CD4-positive, alpha-beta memory T cell (primary cell): ENCODE measurements around the gene ZDHHC14. TPM values are rescaled to one million over a fixed set of nuclear protein-coding genes. Genes with fewer than 3 reads are reported as not detected.
"Not testable (repeated sequence)": the region's sequence is repeated elsewhere in the genome, so short reads cannot be mapped to it uniquely, and the experiment has no call there.

Source experiments
- CTCF ChIA-PET: fragments of 350-600 bp; sonication (Branson Sonifier 250); formaldehyde crosslinking; loops from one replicate; lab custom pipeline; 2021; ENCODE audit warnings: inconsistent platforms; ENCODE audit not compliant: partially characterized antibody; lab: Charles Lee
- POLR2A ChIA-PET: fragments of 350-600 bp; sonication (Branson Sonifier 250); formaldehyde crosslinking; loops from one replicate; lab custom pipeline; 2021; ENCODE audit not compliant: partially characterized antibody; lab: Charles Lee
- DNase-seq, 5 donors: peaks; one replicate each; pipeline versions ENCODE4 v3.0.0 to v3.0.0-alpha.2; 2020 to 2022; ENCODE audit warnings: mixed read lengths in 1 of 5
- H3K27ac ChIP-seq: one replicate; pipeline ENCODE4 v1.7.0; 2013; ENCODE audit warnings: low read depth, low read length
- H3K27me3 ChIP-seq: 2 replicates; pipeline ENCODE4 v1.7.0; 2013; ENCODE audit warnings: mild to moderate bottlenecking, low read length, moderate library complexity; ENCODE audit not compliant: insufficient read depth
- H3K36me3 ChIP-seq: 2 replicates; pipeline ENCODE4 v1.7.0; 2013; ENCODE audit warnings: mild to moderate bottlenecking, low read length, moderate library complexity; ENCODE audit not compliant: insufficient read depth
- H3K4me1 ChIP-seq: 2 replicates; pipeline ENCODE4 v1.7.0; 2013; ENCODE audit warnings: mild to moderate bottlenecking, low read length, moderate library complexity; ENCODE audit not compliant: insufficient read depth
- H3K4me3 ChIP-seq, 2 donors: one replicate each; pipeline ENCODE4 v1.7.0; 2013; ENCODE audit warnings: low read length in 2 of 2, mild to moderate bottlenecking in 1 of 2
- H3K9me3 ChIP-seq, 2 donors: one replicate each; pipeline ENCODE4 v1.7.0; 2013; ENCODE audit warnings: low read length in 2 of 2, control low read depth in 1 of 2; ENCODE audit not compliant: control insufficient read depth in 1 of 2
- H3K27ac Mint-ChIP-seq, 7 donors: one replicate each; pipeline ENCODE4 v1.8.0; 2020 to 2021; ENCODE audit warnings: mixed read lengths in 7 of 7, mild to moderate bottlenecking in 6 of 7, inconsistent platforms in 3 of 7, moderate library complexity in 3 of 7
- H3K27me3 Mint-ChIP-seq, 2 donors: one replicate each; pipeline ENCODE4 v1.8.0; 2020 to 2021; ENCODE audit warnings: mixed read lengths in 2 of 2
- H3K36me3 Mint-ChIP-seq, 2 donors: one replicate each; pipeline ENCODE4 v1.8.0; 2020 to 2021; ENCODE audit warnings: mixed read lengths in 2 of 2, inconsistent platforms in 1 of 2, mild to moderate bottlenecking in 1 of 2
- H3K4me1 Mint-ChIP-seq, 4 donors: one replicate each; pipeline ENCODE4 v1.8.0; 2020 to 2021; ENCODE audit warnings: mixed read lengths in 4 of 4, mild to moderate bottlenecking in 1 of 4
- H3K4me3 Mint-ChIP-seq, 8 donors: one replicate each; pipeline ENCODE4 v1.8.0; 2020 to 2021; ENCODE audit warnings: mixed read lengths in 8 of 8, mild to moderate bottlenecking in 7 of 8, moderate library complexity in 6 of 8, inconsistent platforms in 3 of 8
- H3K9me3 Mint-ChIP-seq, 8 donors: one replicate each; pipeline ENCODE4 v1.8.0; 2020 to 2021; ENCODE audit warnings: mixed read lengths in 8 of 8, mild to moderate bottlenecking in 5 of 8, inconsistent platforms in 3 of 8, moderate library complexity in 1 of 8
- intact Hi-C: fragments of 100-400 bp; cut with micrococcal nuclease; formaldehyde crosslinking; loops from one replicate; pipeline ENCODE4 v1.15.1; 2023
- polyA plus RNA-seq, 2 donors: library from polyadenylated mRNA; unstranded; fragments of 300-500 nt; fragmentation: Illumina TruSeq; gene quantifications; one replicate each; pipeline ENCODE4 v1.2.3, GENCODE V29; 2021
- total RNA-seq, 2 experiments: library from RNA; stranded (reverse); gene quantifications; one replicate each; pipeline ENCODE4 v1.2.3, GENCODE V29; 2021

The ZDHHC14 gene
- total and polyA plus RNA-seq, 4 experiments from 2014 or later = 1.5 to 1.9 (median 1.7) TPM

GRCh38 chr6:157379656-157380457, 1.1 kb upstream of the ZDHHC14 start:
- DNase-seq = peak; percentile 83 to 92 (median 85)
- ChIA-PET POLR2A (interaction anchor here (1.0 to 3.7 kb wide), 12 partner anchors 9 to 693 kb away, joined by 3 to 60 read pairs (median 4); partner anchors contain the start of gene TMEM242), CTCF (interaction anchor here (0.6 to 1.9 kb wide), 7 partner anchors 11 to 369 kb away, joined by 3 to 9 read pairs (median 4); partner anchors contain the start of gene TMEM242)
- Histone ChIP-seq H3K27ac (peak overlapping the region; percentile 66), H3K4me3 (peak overlapping the region; percentile 76 to 83), H3K9me3 (no peaks in the 10 kb centered on the region), H3K4me1 (peaks cover 15% of the 10 kb centered on the region), H3K27me3 (no peaks in the 10 kb centered on the region), H3K36me3 (no peaks in the 10 kb centered on the region)
- peak overlapping the region; percentile 77 to 91 (median 86) for H3K4me3 Mint-ChIP-seq
- H3K9me3 Mint-ChIP-seq = no peaks in the 10 kb centered on the region
- peaks cover 0 to 2% of the 10 kb centered on the region in 2 donors for H3K36me3 Mint-ChIP-seq
- peak overlapping the region; percentile 37 to 80 (median 66) for H3K27ac Mint-ChIP-seq
- H3K27me3 Mint-ChIP-seq = peaks cover 0 to 3% of the 10 kb centered on the region in 2 donors
- peaks cover 11 to 17% (median 14%) of the 10 kb centered on the region in 4 donors for H3K4me1 Mint-ChIP-seq
- intact Hi-C loops = loop anchor here (1.0 to 10.0 kb wide), 9 partner anchors 11 to 1487 kb away; partner anchors contain the start of genes SNX9, SYNJ2 and TMEM242

GRCh38 chr6:157380458-157380778, 572 bp upstream of the ZDHHC14 start:
- no peak for DNase-seq
- Mint-ChIP-seq H3K36me3 (peaks cover 0 to 2% of the 10 kb centered on the region in 2 donors), H3K4me1 (peaks cover 13 to 18% (median 15%) of the 10 kb centered on the region in 4 donors), H3K9me3 (no peaks in the 10 kb centered on the region), H3K27ac (peak overlapping the region in 3 of 7 donors; percentile 39 to 66 (median 44)), H3K27me3 (peaks cover 0 to 3% of the 10 kb centered on the region in 2 donors), H3K4me3 (peak overlapping the region; percentile 77 to 91 (median 86))
- peak overlapping the region; percentile 76 to 83 for H3K4me3 ChIP-seq
- ChIA-PET CTCF (interaction anchor here (0.9 to 1.9 kb wide), 5 partner anchors 12 to 155 kb away, joined by 3 to 9 read pairs (median 4); partner anchors contain the start of gene TMEM242), POLR2A (interaction anchor here (1.0 to 3.7 kb wide), 12 partner anchors 10 to 694 kb away, joined by 3 to 60 read pairs (median 4); partner anchors contain the start of gene TMEM242)
- intact Hi-C loops = loop anchor here (1.0 to 10.0 kb wide), 9 partner anchors 11 to 1487 kb away; partner anchors contain the start of genes SNX9, SYNJ2 and TMEM242
- peak overlapping the region; percentile 66 for H3K27ac ChIP-seq
- H3K9me3 ChIP-seq = no peaks in the 10 kb centered on the region
- H3K27me3 ChIP-seq = no peaks in the 10 kb centered on the region
- no peaks in the 10 kb centered on the region for H3K36me3 ChIP-seq
- peaks cover 15% of the 10 kb centered on the region for H3K4me1 ChIP-seq

GRCh38 chr6:157381631-157382621, 936 bp downstream of the ZDHHC14 start:
- H3K4me3 ChIP-seq = peak overlapping the region; percentile 66 to 83
- peak overlapping the region; percentile 66 for H3K27ac ChIP-seq
- no peaks in the 10 kb centered on the region for H3K9me3 ChIP-seq
- ChIA-PET POLR2A (interaction anchor here (3.7 kb wide), 1 partner anchor 58 kb away, joined by 60 read pairs; the partner anchor contains the start of gene TMEM242), CTCF (interaction anchor here (1.2 to 1.8 kb wide), 2 partner anchors 10 to 67 kb away, joined by 3 to 6 read pairs; no protein-coding TSS in a partner anchor)
- H3K9me3 Mint-ChIP-seq = no peaks in the 10 kb centered on the region
- intact Hi-C loops = loop anchor here (2.0 to 10.0 kb wide), 6 partner anchors 67 to 1485 kb away; partner anchors contain the start of genes SNX9 and SYNJ2
- H3K4me3 Mint-ChIP-seq = peak overlapping the region; percentile 87 to 93 (median 88)
- no peaks in the 10 kb centered on the region for H3K27me3 ChIP-seq
- peaks cover 0 to 2% of the 10 kb centered on the region in 2 donors for H3K36me3 Mint-ChIP-seq
- H3K4me1 ChIP-seq = peaks cover 15% of the 10 kb centered on the region
- peaks cover 14 to 20% (median 16%) of the 10 kb centered on the region in 4 donors for H3K4me1 Mint-ChIP-seq
- DNase-seq = peak; percentile 43 to 77 (median 49)
- peak overlapping the region; percentile 84 to 90 (median 88) for H3K27ac Mint-ChIP-seq
- peaks cover 0 to 3% of the 10 kb centered on the region in 2 donors for H3K27me3 Mint-ChIP-seq
- H3K36me3 ChIP-seq = no peaks in the 10 kb centered on the region

- Histone ChIP-seq H3K36me3 (no peaks in the 10 kb centered on the region), H3K27me3 (no peaks in the 10 kb centered on the region), H3K4me3 (no peak overlapping the region), H3K27ac (no peak overlapping the region), H3K9me3 (no peaks in the 10 kb centered on the region), H3K4me1 (peaks cover 15% of the 10 kb centered on the region)
- peaks cover 0 to 2% of the 10 kb centered on the region in 2 donors for H3K36me3 Mint-ChIP-seq
- intact Hi-C loops = loop anchor here (5.0 to 10.0 kb wide), 4 partner anchors 439 to 1484 kb away; partner anchors contain the start of genes SNX9 and SYNJ2
- CTCF ChIA-PET = interaction anchor here (1.2 to 1.8 kb wide), 2 partner anchors 9 to 68 kb away, joined by 3 to 6 read pairs; no protein-coding TSS in a partner anchor
- no peak for DNase-seq
- H3K27ac Mint-ChIP-seq = peak overlapping the region in 5 of 7 donors; percentile 52 to 89 (median 84)
- H3K27me3 Mint-ChIP-seq = peaks cover 0 to 3% of the 10 kb centered on the region in 2 donors
- peak overlapping the region; percentile 87 to 93 (median 88) for H3K4me3 Mint-ChIP-seq
- no peaks in the 10 kb centered on the region for H3K9me3 Mint-ChIP-seq
- POLR2A ChIA-PET = no interaction called here
- peaks cover 14 to 20% (median 16%) of the 10 kb centered on the region in 4 donors for H3K4me1 Mint-ChIP-seq
Observed at GRCh38 chr6:157382821-157383220, 1.8 kb downstream of the ZDHHC14 start.

- H3K36me3 Mint-ChIP-seq = peaks cover 0 to 2% of the 10 kb centered on the region in 2 donors
- H3K27me3 Mint-ChIP-seq = peaks cover 0 to 3% of the 10 kb centered on the region in 2 donors
- CTCF ChIA-PET = interaction anchor here (1.5 to 1.8 kb wide), 3 partner anchors 9 to 69 kb away, joined by 3 to 6 read pairs (median 3); partner anchors contain the start of gene TMEM242
- DNase-seq = no peak
- no peak overlapping the region for H3K27ac ChIP-seq
- H3K4me1 Mint-ChIP-seq = peaks cover 14 to 20% (median 16%) of the 10 kb centered on the region in 4 donors
- POLR2A ChIA-PET = no interaction called here
- no peaks in the 10 kb centered on the region for H3K9me3 ChIP-seq
- peaks cover 15% of the 10 kb centered on the region for H3K4me1 ChIP-seq
- peak overlapping the region in 4 of 7 donors; percentile 36 to 88 (median 53) for H3K27ac Mint-ChIP-seq
- intact Hi-C loops = loop anchor here (5.0 to 10.0 kb wide), 4 partner anchors 439 to 1484 kb away; partner anchors contain the start of genes SNX9 and SYNJ2
- H3K36me3 ChIP-seq = no peaks in the 10 kb centered on the region
- H3K9me3 Mint-ChIP-seq = no peaks in the 10 kb centered on the region
- H3K4me3 ChIP-seq = no peak overlapping the region
- H3K27me3 ChIP-seq = no peaks in the 10 kb centered on the region
- peak overlapping the region in 5 of 8 donors; percentile 14 to 93 (median 43) for H3K4me3 Mint-ChIP-seq
Observed at GRCh38 chr6:157383471-157383870, 2.5 kb downstream of the ZDHHC14 start.

- H3K27me3 ChIP-seq, H3K9me3 ChIP-seq, H3K36me3 ChIP-seq, H3K27ac ChIP-seq, H3K4me3 ChIP-seq, DNase-seq, H3K4me1 ChIP-seq, H3K27me3 Mint-ChIP-seq, H3K36me3 Mint-ChIP-seq, H3K4me3 Mint-ChIP-seq, POLR2A ChIA-PET, H3K9me3 Mint-ChIP-seq: not testable (repeated sequence)
- CTCF ChIA-PET = interaction anchor here (1.5 kb wide), 2 partner anchors 62 to 70 kb away, joined by 3 read pairs; partner anchors contain the start of gene TMEM242
- H3K4me1 Mint-ChIP-seq = peaks cover 9 to 13% (median 13%) of the 10 kb centered on the region in 4 donors
- peak overlapping the region in 1 of 7 donors; percentile 31 for H3K27ac Mint-ChIP-seq
- intact Hi-C loops = loop anchor here (5.0 to 10.0 kb wide), 4 partner anchors 437 to 1482 kb away; partner anchors contain the start of genes SNX9 and SYNJ2
Observed at GRCh38 chr6:157384962-157385361, 4.0 kb downstream of the ZDHHC14 start.
